AG09319 (cell line): ENCODE measurements around the gene C5orf15.

Experiments
- DNase-seq: peaks from one replicate; pipeline ENCODE4 v3.0.0-alpha.2; 2010; ENCODE audit warnings: low read depth; ENCODE audit errors: extremely low read depth
- CTCF ChIP-seq: IDR thresholded peaks from 2 replicates; pipeline ENCODE4 v1.5.1; 2011; ENCODE audit warnings: low read depth, mild to moderate bottlenecking, inconsistent platforms, low read length, moderate library complexity

The C5orf15 gene

GRCh38 chr5:133928587-133929393 lies 39.6 kb downstream of the C5orf15 start:
- no peak for TF ChIP-seq CTCF
- DNase-seq = no peak

GRCh38 chr5:133927300-133928180 lies 40.9 kb downstream of the C5orf15 start:
- DNase-seq = no peak
- TF ChIP-seq CTCF = no peak

GRCh38 chr5:133926489-133927299 lies 41.7 kb downstream of the C5orf15 start:
- no peak for DNase-seq
- TF ChIP-seq CTCF = no peak

- DNase-seq = no peak
- TF ChIP-seq CTCF = no peak
Observed at GRCh38 chr5:133925866-133926488, 42.4 kb downstream of the C5orf15 start.

GRCh38 chr5:133925269-133925668 lies 43.2 kb downstream of the C5orf15 start:
- no peak for TF ChIP-seq CTCF
- DNase-seq = no peak

GRCh38 chr5:133924221-133924920 lies 44.1 kb downstream of the C5orf15 start:
- TF ChIP-seq CTCF = no peak
- no peak for DNase-seq
